ENCODE data around the gene KIRREL2.
A peak's percentile ranks its signal among the peaks of the same experiment; 100 is the strongest.

Gene KIRREL2

GRCh38 chr19:35852029-35852780, 4.5 kb upstream of the KIRREL2 start, which contains the start of gene NPHS1:
Gene NPHS1 (minus strand): TSS chr19:35852504. CDS start chr19:35851837, 667 bp downstream.
- H3K27me3 Mint-ChIP-seq = peaks cover 69 to 78% of the 10 kb centered on the region in 2 donors
- H3K4me1 Mint-ChIP-seq = peaks cover 10 to 13% of the 10 kb centered on the region in 2 donors
- H3K4me3 Mint-ChIP-seq = no peak within 1 kb of the TSS
- DNase-seq = no peak
- no peak within 1 kb of the TSS for H3K27ac Mint-ChIP-seq
- H3K36me3 Mint-ChIP-seq = no peaks in the 10 kb centered on the region
- H3K9me3 Mint-ChIP-seq = no peaks in the 10 kb centered on the region
- no peak for ATAC-seq (replicated peaks)

- no peak overlapping the region for H3K27ac Mint-ChIP-seq
- H3K9me3 Mint-ChIP-seq = no peaks in the 10 kb centered on the region
- DNase-seq = no peak
- peaks cover 10 to 14% of the 10 kb centered on the region in 2 donors for H3K4me1 Mint-ChIP-seq
- H3K4me3 Mint-ChIP-seq = no peak overlapping the region
- ATAC-seq (replicated peaks) = no peak
- no peaks in the 10 kb centered on the region for H3K36me3 Mint-ChIP-seq
- peaks cover 73 to 79% of the 10 kb centered on the region in 2 donors for H3K27me3 Mint-ChIP-seq
Observed at GRCh38 chr19:35853038-35853756, 3.5 kb upstream of the KIRREL2 start.

GRCh38 chr19:35858311-35858710, 1.6 kb downstream of the KIRREL2 start:
- Mint-ChIP-seq H3K4me1 (peaks cover 17 to 23% of the 10 kb centered on the region in 2 donors), H3K27me3 (peaks cover 75 to 85% of the 10 kb centered on the region in 2 donors), H3K4me3 (no peak overlapping the region), H3K36me3 (peaks cover 0 to 3% of the 10 kb centered on the region in 2 donors), H3K27ac (no peak overlapping the region), H3K9me3 (no peaks in the 10 kb centered on the region)
- DNase-seq (no peak), ATAC-seq (replicated peaks) (no peak)

- peaks cover 76 to 85% of the 10 kb centered on the region in 2 donors for H3K27me3 Mint-ChIP-seq
- H3K36me3 Mint-ChIP-seq = peaks cover 0 to 3% of the 10 kb centered on the region in 2 donors
- no peak overlapping the region for H3K27ac Mint-ChIP-seq
- H3K9me3 Mint-ChIP-seq = no peaks in the 10 kb centered on the region
- H3K4me1 Mint-ChIP-seq = peaks cover 17 to 23% of the 10 kb centered on the region in 2 donors
- no peak for ATAC-seq (replicated peaks)
- no peak overlapping the region for H3K4me3 Mint-ChIP-seq
- no peak for DNase-seq
Observed at GRCh38 chr19:35859414-35859813, 2.7 kb downstream of the KIRREL2 start.

- Mint-ChIP-seq H3K4me1 (peaks cover 17 to 23% of the 10 kb centered on the region in 2 donors), H3K27me3 (peaks cover 75 to 85% of the 10 kb centered on the region in 2 donors), H3K36me3 (peaks cover 0 to 3% of the 10 kb centered on the region in 2 donors), H3K4me3 (no peak overlapping the region), H3K9me3 (no peaks in the 10 kb centered on the region), H3K27ac (no peak overlapping the region)
- ATAC-seq (replicated peaks) = no peak
- no peak for DNase-seq
Observed at GRCh38 chr19:35860436-35860817, 3.7 kb downstream of the KIRREL2 start.

GRCh38 chr19:35860818-35861639, 4.3 kb downstream of the KIRREL2 start:
- ATAC-seq (replicated peaks) = peak; percentile 24 to 26
- H3K9me3 Mint-ChIP-seq = no peaks in the 10 kb centered on the region
- H3K36me3 Mint-ChIP-seq = peaks cover 0 to 3% of the 10 kb centered on the region in 2 donors
- H3K27ac Mint-ChIP-seq = no peak overlapping the region
- peaks cover 76 to 85% of the 10 kb centered on the region in 2 donors for H3K27me3 Mint-ChIP-seq
- DNase-seq = no peak
- peak overlapping the region in 1 of 2 donors; percentile 18 for H3K4me3 Mint-ChIP-seq
- H3K4me1 Mint-ChIP-seq = peaks cover 15 to 23% of the 10 kb centered on the region in 2 donors

GRCh38 chr19:35861640-35862160, 5.0 kb downstream of the KIRREL2 start:
- Mint-ChIP-seq H3K9me3 (no peaks in the 10 kb centered on the region), H3K27ac (no peak overlapping the region), H3K4me1 (peaks cover 15 to 22% of the 10 kb centered on the region in 2 donors), H3K27me3 (peaks cover 82 to 90% of the 10 kb centered on the region in 2 donors), H3K36me3 (peaks cover 0 to 3% of the 10 kb centered on the region in 2 donors), H3K4me3 (no peak overlapping the region)
- ATAC-seq (replicated peaks) = no peak
- DNase-seq = no peak

GRCh38 chr19:35862528-35862927, 5.8 kb downstream of the KIRREL2 start:
- DNase-seq = no peak
- H3K36me3 Mint-ChIP-seq = peaks cover 0 to 3% of the 10 kb centered on the region in 2 donors
- H3K27ac Mint-ChIP-seq = no peak overlapping the region
- no peaks in the 10 kb centered on the region for H3K9me3 Mint-ChIP-seq
- H3K27me3 Mint-ChIP-seq = peaks cover 79 to 87% of the 10 kb centered on the region in 2 donors
- peaks cover 12 to 16% of the 10 kb centered on the region in 2 donors for H3K4me1 Mint-ChIP-seq
- ATAC-seq (replicated peaks) = no peak
- no peak overlapping the region for H3K4me3 Mint-ChIP-seq

GRCh38 chr19:35863018-35863417, 6.3 kb downstream of the KIRREL2 start:
- Mint-ChIP-seq H3K27ac (no peak overlapping the region), H3K27me3 (peaks cover 79 to 87% of the 10 kb centered on the region in 2 donors), H3K4me1 (peaks cover 12 to 16% of the 10 kb centered on the region in 2 donors), H3K4me3 (no peak overlapping the region), H3K36me3 (peaks cover 0 to 3% of the 10 kb centered on the region in 2 donors), H3K9me3 (no peaks in the 10 kb centered on the region)
- no peak for DNase-seq
- no peak for ATAC-seq (replicated peaks)

- Mint-ChIP-seq H3K36me3 (peaks cover 4 to 7% of the 10 kb centered on the region in 2 donors), H3K9me3 (peaks cover 0 to 6% of the 10 kb centered on the region in 2 donors), H3K27ac (peak within 1 kb of the TSS; percentile 22), H3K4me1 (peaks cover 12 to 17% of the 10 kb centered on the region in 2 donors), H3K4me3 (peak within 1 kb of the TSS; percentile 47 to 72), H3K27me3 (peaks cover 77 to 83% of the 10 kb centered on the region in 2 donors)
- DNase-seq (no peak), ATAC-seq (replicated peaks) (peak; percentile 70)
Observed at GRCh38 chr19:35868172-35868822, 11.6 kb downstream of the KIRREL2 start, which contains the start of gene APLP1. Gene APLP1 (plus strand): TSS chr19:35868574. CDS start chr19:35868637, 63 bp downstream.

- peaks cover 0 to 6% of the 10 kb centered on the region in 2 donors for H3K9me3 Mint-ChIP-seq
- H3K4me3 Mint-ChIP-seq = peak overlapping the region; percentile 47 to 72
- H3K4me1 Mint-ChIP-seq = peaks cover 12 to 17% of the 10 kb centered on the region in 2 donors
- peaks cover 4 to 7% of the 10 kb centered on the region in 2 donors for H3K36me3 Mint-ChIP-seq
- DNase-seq = no peak
- ATAC-seq (replicated peaks) = no peak
- peaks cover 81 to 86% of the 10 kb centered on the region in 2 donors for H3K27me3 Mint-ChIP-seq
- peak overlapping the region; percentile 22 for H3K27ac Mint-ChIP-seq
Observed at GRCh38 chr19:35868823-35869326, 12.2 kb downstream of the KIRREL2 start.

GRCh38 chr19:35869327-35870123, 12.8 kb downstream of the KIRREL2 start:
- Mint-ChIP-seq H3K36me3 (peaks cover 4 to 7% of the 10 kb centered on the region in 2 donors), H3K4me1 (peaks cover 12 to 17% of the 10 kb centered on the region in 2 donors), H3K27ac (no peak overlapping the region), H3K9me3 (peaks cover 0 to 6% of the 10 kb centered on the region in 2 donors), H3K27me3 (peaks cover 82 to 86% of the 10 kb centered on the region in 2 donors), H3K4me3 (peak overlapping the region; percentile 76 to 77)
- ATAC-seq (replicated peaks) (peak; percentile 86 to 87), DNase-seq (peak; percentile 62)
